GM19099 (cell line): ENCODE data around the gene GPR153.

Source experiments
- POLR2A ChIP-seq: IDR thresholded peaks from 3 replicates; pipeline ENCODE4 v1.6.1; 2011; ENCODE audit warnings: low read depth; ENCODE audit not compliant: insufficient read length; ENCODE audit errors: extremely low read depth

The GPR153 gene

GRCh38 chr1:6260961-6261614 is at the start of gene GPR153:
Gene GPR153, minus strand, starts transcription at chr1:6261098. Its CDS starts 6,193 bp downstream, at chr1:6254905.
- TF ChIP-seq POLR2A, result no peak

- no peak for TF ChIP-seq POLR2A
Observed at GRCh38 chr1:6310116-6310848, 49.4 kb upstream of the GPR153 start.

- TF ChIP-seq POLR2A, result no peak
Observed at GRCh38 chr1:6309564-6309963, 48.7 kb upstream of the GPR153 start.

GRCh38 chr1:6308449-6308848 is 47.6 kb upstream of the GPR153 start:
- no peak for TF ChIP-seq POLR2A

GRCh38 chr1:6307099-6307498 is 46.2 kb upstream of the GPR153 start:
- TF ChIP-seq POLR2A, result no peak

- no peak for TF ChIP-seq POLR2A
Observed at GRCh38 chr1:6303397-6304012, 42.6 kb upstream of the GPR153 start.

- TF ChIP-seq POLR2A, result no peak
Observed at GRCh38 chr1:6302568-6302967, 41.7 kb upstream of the GPR153 start.

- no peak for TF ChIP-seq POLR2A
Observed at GRCh38 chr1:6301526-6301925, 40.6 kb upstream of the GPR153 start.

- TF ChIP-seq POLR2A, result no peak
Observed at GRCh38 chr1:6300342-6301048, 39.6 kb upstream of the GPR153 start.

- TF ChIP-seq POLR2A, result no peak
Observed at GRCh38 chr1:6299557-6300165, 38.8 kb upstream of the GPR153 start.

- TF ChIP-seq POLR2A, result no peak
Observed at GRCh38 chr1:6298940-6299465, 38.1 kb upstream of the GPR153 start.

- no peak for TF ChIP-seq POLR2A
Observed at GRCh38 chr1:6298530-6298929, 37.6 kb upstream of the GPR153 start.

- no peak for TF ChIP-seq POLR2A
Observed at GRCh38 chr1:6295910-6296309, 35.0 kb upstream of the GPR153 start.

GRCh38 chr1:6294890-6295556 is 34.1 kb upstream of the GPR153 start:
- TF ChIP-seq POLR2A, result no peak
